ENCODE data around the gene LRRC8B.

The LRRC8B gene

DNA sequence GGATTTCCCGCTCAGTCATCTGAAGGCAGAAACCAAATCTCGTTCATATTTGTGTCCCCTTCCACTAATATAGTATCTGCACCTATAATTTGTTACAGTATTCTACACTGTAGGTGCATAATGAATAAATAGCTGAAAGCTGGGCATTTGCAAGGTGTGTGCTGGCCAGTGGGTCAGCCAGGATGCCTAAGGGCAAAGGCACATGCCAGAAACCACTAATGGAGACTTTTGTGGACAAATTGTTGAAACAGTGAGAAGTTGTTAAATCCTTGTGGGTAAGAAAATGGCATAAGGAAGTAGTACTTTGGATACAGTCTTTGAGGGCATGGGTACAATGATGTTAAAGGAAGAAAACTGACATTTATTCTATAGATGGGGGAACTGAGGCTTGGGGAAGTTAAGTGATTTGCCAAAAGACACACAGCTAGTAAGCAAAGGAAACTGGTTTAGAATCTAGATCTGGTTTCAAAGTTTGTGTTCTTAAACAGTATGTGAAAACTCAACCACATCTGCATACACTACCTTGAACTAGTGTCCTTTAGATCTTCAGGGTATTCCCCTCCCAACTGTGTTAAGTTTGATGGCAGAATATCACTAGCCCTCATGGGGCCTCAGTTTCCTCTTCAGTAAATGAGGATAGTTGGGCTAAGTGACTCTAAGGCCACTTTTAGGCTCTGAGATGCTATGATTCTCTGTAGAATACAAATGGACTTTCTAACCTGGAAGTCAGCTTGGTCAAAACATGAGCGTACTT, 81.8 kb downstream of the LRRC8B start:
- H3K36me3 ChIP-seq (ENCODE audit: insufficient read depth, low read length): no peaks in the 10 kb centered on the region
- H3K4me2 ChIP-seq (ENCODE audit: low read length): no peak overlapping the region
- H3K4me1 ChIP-seq (ENCODE audit: control insufficient read depth, insufficient read depth, low read length): peaks cover 39% of the 10 kb centered on the region
- H3K9ac ChIP-seq (ENCODE audit: low read depth, low read length): no peak overlapping the region
- H3K9me3 ChIP-seq (replicated peaks; ENCODE audit: low read length): no peaks in the 10 kb centered on the region
- H3K4me3 ChIP-seq (ENCODE audit: low read length): no peak overlapping the region
- H3K27me3 ChIP-seq (ENCODE audit: control insufficient read depth, insufficient read depth, low read length): no peaks in the 10 kb centered on the region

DNA sequence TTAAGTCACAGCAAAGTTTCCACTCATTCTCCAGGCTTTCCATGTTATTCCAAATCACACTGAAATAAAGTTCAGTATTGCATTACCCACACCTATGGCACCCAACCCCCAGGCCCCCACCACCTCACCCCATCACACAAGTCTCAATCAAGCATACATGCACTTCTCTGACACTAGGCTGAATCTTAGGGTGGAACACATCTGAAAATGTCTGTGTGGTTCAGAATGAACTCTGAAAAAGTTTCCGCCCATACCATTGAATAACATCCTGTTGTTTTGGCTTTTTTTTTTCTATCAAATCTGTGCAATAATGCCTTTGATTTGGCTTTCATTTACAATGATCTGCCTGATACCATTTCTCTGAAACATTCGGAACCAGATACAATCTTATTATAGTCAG, 82.5 kb downstream of the LRRC8B start:
- Histone ChIP-seq H3K4me1 (ENCODE audit: control insufficient read depth, insufficient read depth, low read length) (peaks cover 39% of the 10 kb centered on the region), H3K4me2 (ENCODE audit: low read length) (no peak overlapping the region), H3K4me3 (ENCODE audit: low read length) (no peak overlapping the region)

DNA sequence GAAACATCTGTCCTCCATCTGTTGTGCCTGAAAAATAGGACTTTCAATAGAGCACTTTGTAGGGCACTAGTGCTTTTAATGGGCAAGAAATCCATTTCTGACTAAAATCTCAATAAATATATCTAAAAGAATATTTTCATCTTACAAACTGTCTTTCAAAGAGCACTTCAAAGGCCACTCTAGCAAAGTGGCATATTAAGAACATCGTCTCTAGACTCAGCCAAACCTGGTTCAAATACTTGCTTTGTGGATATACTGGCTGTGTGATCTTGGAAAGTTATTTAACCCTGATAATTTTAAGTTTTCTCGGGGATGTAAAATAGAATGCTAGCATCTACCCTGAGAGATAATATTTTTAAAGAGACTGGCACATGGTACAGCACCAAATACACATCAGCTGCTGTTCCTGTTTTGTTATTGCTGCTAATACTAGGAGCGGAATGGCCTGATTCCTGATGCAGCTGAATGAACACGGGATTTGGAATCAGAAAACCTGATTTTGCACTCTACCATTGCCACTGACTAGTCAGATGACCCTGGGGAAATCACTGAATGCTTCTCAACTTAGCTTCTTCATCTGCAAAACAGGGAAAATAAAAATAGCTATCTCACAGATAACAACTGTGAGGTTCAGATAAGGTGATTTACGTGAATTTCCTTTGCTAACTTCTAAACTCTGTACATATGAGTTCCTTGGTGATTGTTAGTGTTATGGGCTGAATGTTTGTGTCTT, 83.1 kb downstream of the LRRC8B start:
- Histone ChIP-seq H3K4me3 (ENCODE audit: low read length) (no peak overlapping the region), H3K9me3 (replicated peaks; ENCODE audit: low read length) (no peaks in the 10 kb centered on the region), H3K36me3 (ENCODE audit: insufficient read depth, low read length) (no peaks in the 10 kb centered on the region), H3K4me2 (ENCODE audit: low read length) (no peak overlapping the region), H3K27me3 (ENCODE audit: control insufficient read depth, insufficient read depth, low read length) (no peaks in the 10 kb centered on the region), H3K9ac (ENCODE audit: low read depth, low read length) (no peak overlapping the region), H3K4me1 (ENCODE audit: control insufficient read depth, insufficient read depth, low read length) (peaks cover 39% of the 10 kb centered on the region)

More for the DNA sequence above, 82.5 kb downstream of the LRRC8B start:
- no peak overlapping the region for H3K9ac ChIP-seq (ENCODE audit: low read depth, low read length)
- H3K9me3 ChIP-seq (replicated peaks; ENCODE audit: low read length): no peaks in the 10 kb centered on the region
- no peaks in the 10 kb centered on the region for H3K36me3 ChIP-seq (ENCODE audit: insufficient read depth, low read length)
- H3K27me3 ChIP-seq (ENCODE audit: control insufficient read depth, insufficient read depth, low read length): no peaks in the 10 kb centered on the region

DNA sequence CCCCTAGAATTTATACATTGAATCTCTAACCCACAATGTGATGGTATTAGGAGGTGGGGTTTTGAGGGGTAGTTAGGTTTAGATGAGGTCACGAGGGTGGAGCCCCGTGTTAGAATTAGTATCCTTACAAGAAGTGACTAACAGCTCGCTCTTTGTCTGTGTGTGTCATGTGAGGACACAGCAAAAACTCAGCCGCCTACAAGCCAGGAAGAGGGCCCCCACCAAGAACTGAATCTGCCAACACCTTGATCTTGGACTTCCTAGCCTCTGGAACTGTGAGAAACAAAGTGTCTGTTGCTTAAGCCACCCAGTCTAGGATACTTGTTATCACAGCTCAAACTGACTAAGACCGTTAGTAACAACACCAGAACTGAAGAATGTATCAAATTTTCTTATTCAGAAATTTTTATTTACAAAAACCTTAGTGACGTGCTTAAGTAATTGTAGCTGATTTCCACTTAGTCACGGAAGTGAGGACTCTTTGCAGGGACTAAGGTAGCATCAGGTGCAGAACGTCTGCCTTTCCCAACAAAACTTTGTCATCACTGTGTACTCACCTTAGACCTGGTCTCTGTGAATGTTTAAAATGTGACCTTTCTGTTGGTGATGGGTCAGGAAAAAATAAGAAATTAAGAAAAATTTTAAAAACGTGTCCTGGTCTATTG, 83.8 kb downstream of the LRRC8B start:
- no peaks in the 10 kb centered on the region for H3K36me3 ChIP-seq (ENCODE audit: insufficient read depth, low read length)
- no peak overlapping the region for H3K4me2 ChIP-seq (ENCODE audit: low read length)
- peaks cover 36% of the 10 kb centered on the region for H3K4me1 ChIP-seq (ENCODE audit: control insufficient read depth, insufficient read depth, low read length)
- H3K27me3 ChIP-seq (ENCODE audit: control insufficient read depth, insufficient read depth, low read length): no peaks in the 10 kb centered on the region
- H3K9me3 ChIP-seq (replicated peaks; ENCODE audit: low read length): no peaks in the 10 kb centered on the region
- H3K4me3 ChIP-seq (ENCODE audit: low read length): no peak overlapping the region
- H3K9ac ChIP-seq (ENCODE audit: low read depth, low read length): no peak overlapping the region

DNA sequence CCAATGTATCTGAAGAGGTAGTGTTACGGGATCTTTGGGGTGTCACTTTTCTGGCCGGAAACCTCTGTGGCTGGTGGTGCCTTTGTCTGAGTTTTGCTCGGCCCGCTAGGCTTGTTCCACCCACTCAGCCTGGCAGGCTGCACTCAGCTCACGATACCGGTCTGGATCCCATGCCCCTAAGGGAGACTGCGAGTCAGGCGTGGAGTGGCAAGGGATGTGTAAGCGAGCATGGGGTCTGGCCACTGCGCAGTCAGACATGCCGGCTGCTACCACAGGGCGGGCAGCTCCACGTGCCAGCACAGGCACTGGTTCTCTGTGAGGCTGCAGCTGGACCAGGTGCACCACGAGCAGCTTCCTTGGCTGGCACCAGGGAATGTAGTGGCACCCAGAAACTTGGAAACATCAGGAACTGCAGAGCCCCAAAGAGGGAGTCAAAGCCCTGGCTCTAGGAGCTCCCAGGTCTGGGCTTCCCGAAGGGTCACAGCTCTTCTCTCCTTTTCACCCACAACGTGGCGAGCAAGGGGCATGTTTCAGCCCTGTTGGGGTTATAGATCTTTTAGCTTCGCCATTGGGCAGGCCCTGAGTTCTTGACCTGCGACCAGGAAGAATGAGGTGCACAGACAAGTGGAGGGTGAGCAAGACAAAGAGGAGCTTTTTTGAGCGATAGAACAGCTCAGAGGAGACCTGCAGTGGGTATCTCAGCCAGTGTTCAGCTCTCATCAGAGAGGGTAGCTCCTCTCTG, 84.5 kb downstream of the LRRC8B start:
- H3K9ac ChIP-seq (ENCODE audit: low read depth, low read length): no peak overlapping the region
- no peaks in the 10 kb centered on the region for H3K27me3 ChIP-seq (ENCODE audit: control insufficient read depth, insufficient read depth, low read length)
- no peak overlapping the region for H3K4me2 ChIP-seq (ENCODE audit: low read length)
- no peak overlapping the region for H3K4me3 ChIP-seq (ENCODE audit: low read length)
- H3K9me3 ChIP-seq (replicated peaks; ENCODE audit: low read length): no peaks in the 10 kb centered on the region
- H3K36me3 ChIP-seq (ENCODE audit: insufficient read depth, low read length): no peaks in the 10 kb centered on the region
- H3K4me1 ChIP-seq (ENCODE audit: control insufficient read depth, insufficient read depth, low read length): peaks cover 29% of the 10 kb centered on the region

DNA sequence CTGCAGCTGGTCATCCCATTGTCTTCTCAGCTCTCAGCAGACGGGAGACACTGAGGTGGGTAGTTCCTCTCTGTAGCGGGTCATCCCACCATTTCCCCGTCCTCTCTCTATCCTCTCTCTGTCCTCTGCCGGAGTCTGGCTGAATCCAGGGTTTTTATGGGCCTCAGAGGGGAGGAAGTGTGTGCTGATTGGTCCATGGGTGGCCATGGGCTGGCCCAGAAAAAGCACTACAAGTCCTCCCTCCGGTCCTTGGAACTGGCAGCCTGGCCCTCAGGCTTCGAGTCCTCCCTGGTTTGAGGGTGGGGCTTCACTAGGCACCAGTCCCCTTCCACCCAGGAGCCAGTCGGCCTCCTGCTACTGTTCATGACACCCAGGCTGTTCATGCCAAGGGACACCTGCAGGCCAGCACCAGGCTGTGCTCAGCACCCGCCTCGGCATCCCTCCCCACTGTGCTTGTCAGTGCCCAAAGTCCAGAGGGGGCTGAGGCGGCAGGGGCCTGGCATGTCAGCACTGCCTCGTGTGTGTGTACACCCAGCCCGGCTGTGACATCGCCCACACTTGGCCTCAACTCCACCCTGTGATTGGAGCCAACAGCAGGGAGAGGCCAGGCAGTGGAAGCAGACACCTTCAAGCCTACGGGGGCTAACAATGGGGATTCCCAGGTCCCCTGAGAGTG, 85.3 kb downstream of the LRRC8B start:
- H3K4me3 ChIP-seq (ENCODE audit: low read length): no peak overlapping the region
- no peaks in the 10 kb centered on the region for H3K36me3 ChIP-seq (ENCODE audit: insufficient read depth, low read length)
- H3K9me3 ChIP-seq (replicated peaks; ENCODE audit: low read length): no peaks in the 10 kb centered on the region
- H3K9ac ChIP-seq (ENCODE audit: low read depth, low read length): no peak overlapping the region
- peaks cover 21% of the 10 kb centered on the region for H3K4me1 ChIP-seq (ENCODE audit: control insufficient read depth, insufficient read depth, low read length)
- no peaks in the 10 kb centered on the region for H3K27me3 ChIP-seq (ENCODE audit: control insufficient read depth, insufficient read depth, low read length)
- H3K4me2 ChIP-seq (ENCODE audit: low read length): no peak overlapping the region

DNA sequence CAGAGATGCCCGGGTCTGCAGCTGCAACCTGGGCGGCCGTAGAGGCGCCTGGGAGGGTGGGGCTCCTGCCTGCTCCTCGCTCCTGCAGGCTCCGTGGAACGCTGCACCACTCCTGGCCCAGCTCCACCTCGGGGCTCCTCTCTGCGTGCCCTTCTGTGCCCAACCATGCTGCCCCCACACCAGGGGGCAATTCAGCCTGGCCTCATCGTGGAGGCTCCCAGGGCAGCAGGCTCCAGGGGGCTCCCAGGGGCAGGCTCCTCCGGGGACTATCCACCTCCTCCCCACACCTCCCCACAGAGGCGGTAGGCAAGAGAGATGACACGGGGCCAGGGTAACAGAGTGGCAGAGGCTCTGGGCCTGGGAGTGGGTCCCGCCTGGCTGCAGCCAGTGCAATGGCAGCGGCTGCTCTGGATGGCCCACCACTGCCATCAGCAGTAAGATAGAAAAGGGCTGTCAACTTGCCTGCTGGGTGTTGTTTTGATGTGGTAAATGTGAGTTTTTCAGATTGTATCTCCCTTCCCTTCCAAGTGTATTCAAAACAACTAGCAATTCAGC, 85.9 kb downstream of the LRRC8B start:
- H3K4me3 ChIP-seq (ENCODE audit: low read length): no peak overlapping the region

DNA sequence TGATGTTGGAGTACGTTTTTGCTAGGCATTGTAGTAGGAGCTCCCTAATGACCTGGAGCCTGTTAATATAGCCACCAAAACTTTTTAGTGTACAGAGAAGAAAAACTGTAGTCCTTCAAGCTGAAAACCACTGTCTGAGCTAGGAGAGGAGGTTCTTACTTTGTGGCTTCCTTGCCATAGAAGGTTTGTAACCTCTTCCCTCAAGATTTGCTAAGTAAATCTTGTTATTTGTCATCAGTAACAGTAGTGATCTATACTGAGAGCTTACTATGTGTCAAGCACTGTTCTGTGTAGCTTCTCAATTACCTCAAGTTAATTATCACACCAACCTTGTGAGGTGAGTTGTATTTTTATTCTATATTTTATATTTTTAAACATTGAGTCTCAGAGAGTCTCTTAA, 87.1 kb downstream of the LRRC8B start:
- Histone ChIP-seq H3K4me2 (ENCODE audit: low read length) (no peak overlapping the region), H3K36me3 (ENCODE audit: insufficient read depth, low read length) (no peaks in the 10 kb centered on the region), H3K4me1 (ENCODE audit: control insufficient read depth, insufficient read depth, low read length) (peaks cover 7% of the 10 kb centered on the region), H3K9ac (ENCODE audit: low read depth, low read length) (no peak overlapping the region), H3K9me3 (replicated peaks; ENCODE audit: low read length) (no peaks in the 10 kb centered on the region), H3K27me3 (ENCODE audit: control insufficient read depth, insufficient read depth, low read length) (no peaks in the 10 kb centered on the region), H3K4me3 (ENCODE audit: low read length) (no peak overlapping the region)

More for the DNA sequence above, 85.9 kb downstream of the LRRC8B start:
- H3K4me2 ChIP-seq (ENCODE audit: low read length): no peak overlapping the region
- no peak overlapping the region for H3K9ac ChIP-seq (ENCODE audit: low read depth, low read length)
- peaks cover 16% of the 10 kb centered on the region for H3K4me1 ChIP-seq (ENCODE audit: control insufficient read depth, insufficient read depth, low read length)
- no peaks in the 10 kb centered on the region for H3K9me3 ChIP-seq (replicated peaks; ENCODE audit: low read length)
- no peaks in the 10 kb centered on the region for H3K36me3 ChIP-seq (ENCODE audit: insufficient read depth, low read length)
- H3K27me3 ChIP-seq (ENCODE audit: control insufficient read depth, insufficient read depth, low read length): no peaks in the 10 kb centered on the region

DNA sequence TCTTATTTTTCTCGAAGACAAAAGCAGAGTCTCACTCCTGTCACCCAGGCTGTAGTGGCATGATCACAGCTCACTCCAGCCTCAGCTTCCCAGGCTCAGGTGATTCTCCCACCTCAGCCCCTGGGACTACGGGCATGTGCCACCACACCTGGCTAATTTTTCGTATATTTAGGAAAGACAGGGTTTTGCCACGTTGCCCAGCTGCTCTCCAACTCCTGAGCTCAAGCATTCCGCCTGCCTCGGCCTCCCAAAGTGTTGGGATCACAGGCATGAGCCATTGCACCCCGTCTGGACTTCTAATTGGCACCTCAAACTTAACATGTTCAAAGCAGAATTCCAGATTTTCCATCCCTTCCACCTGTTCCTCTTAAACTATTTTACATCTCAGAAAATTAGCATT, 89.3 kb downstream of the LRRC8B start:
- Histone ChIP-seq H3K4me2 (ENCODE audit: low read length) (no peak overlapping the region), H3K4me3 (ENCODE audit: low read length) (no peak overlapping the region), H3K9ac (ENCODE audit: low read depth, low read length) (no peak overlapping the region), H3K4me1 (ENCODE audit: control insufficient read depth, insufficient read depth, low read length) (no peaks in the 10 kb centered on the region), H3K27me3 (ENCODE audit: control insufficient read depth, insufficient read depth, low read length) (no peaks in the 10 kb centered on the region), H3K36me3 (ENCODE audit: insufficient read depth, low read length) (no peaks in the 10 kb centered on the region), H3K9me3 (replicated peaks; ENCODE audit: low read length) (no peaks in the 10 kb centered on the region)

DNA sequence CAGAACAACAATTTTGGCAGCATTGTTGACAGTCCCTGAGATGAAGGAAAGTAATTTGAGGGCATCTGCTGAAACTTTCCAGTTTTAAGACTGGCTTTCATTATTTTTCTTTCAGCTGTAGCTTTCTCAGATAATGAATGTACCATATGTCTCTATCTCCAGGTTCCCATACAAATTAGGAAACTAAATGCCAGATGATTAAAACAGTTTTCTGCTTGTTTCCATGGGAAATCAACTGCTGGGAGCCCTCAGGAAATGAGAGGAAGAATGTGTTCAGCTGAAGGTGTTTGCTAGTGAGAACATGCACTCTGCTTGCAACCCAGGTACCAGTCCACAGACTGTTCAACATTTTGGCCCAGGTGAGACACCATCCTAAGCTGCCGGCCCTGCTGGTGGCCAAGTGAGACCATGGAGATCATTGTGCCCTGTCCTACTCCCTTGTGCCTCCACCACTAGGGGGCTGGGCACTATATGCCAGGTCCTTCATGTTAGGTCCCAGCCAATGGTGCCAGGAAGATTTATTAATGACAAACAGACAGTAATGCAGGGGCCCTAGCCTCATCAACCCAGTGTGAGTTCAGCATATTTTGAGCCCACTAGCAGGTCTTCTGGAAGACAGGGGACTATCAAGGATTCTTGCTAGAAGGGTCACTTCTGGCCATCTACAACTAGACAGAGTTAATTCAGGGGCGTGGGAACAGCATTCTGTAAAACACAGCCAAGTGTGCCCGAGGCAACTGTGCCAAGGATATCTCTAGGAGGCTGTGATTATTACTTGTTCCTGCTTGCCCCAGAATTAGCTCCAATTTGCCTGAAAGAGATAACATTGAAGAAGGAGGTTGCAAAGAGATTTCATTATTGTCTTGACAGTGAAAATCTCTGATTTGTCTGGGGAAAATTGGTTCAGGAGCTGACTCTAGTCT, 91.3 kb downstream of the LRRC8B start:
- Histone ChIP-seq H3K9ac (ENCODE audit: low read depth, low read length) (no peak overlapping the region), H3K9me3 (replicated peaks; ENCODE audit: low read length) (no peaks in the 10 kb centered on the region), H3K4me2 (ENCODE audit: low read length) (no peak overlapping the region), H3K36me3 (ENCODE audit: insufficient read depth, low read length) (no peaks in the 10 kb centered on the region), H3K4me1 (ENCODE audit: control insufficient read depth, insufficient read depth, low read length) (no peaks in the 10 kb centered on the region), H3K4me3 (ENCODE audit: low read length) (no peak overlapping the region), H3K27me3 (ENCODE audit: control insufficient read depth, insufficient read depth, low read length) (no peaks in the 10 kb centered on the region)

Data from skeletal muscle satellite cell (primary cell).